HepG2 (cell line): ENCODE data around the gene STK4. TPM values are rescaled to one million over a fixed set of nuclear protein-coding genes. Genes with fewer than 3 reads are reported as not detected.

Experiments used
- E2F1 ChIP-seq: sonication (generic); formaldehyde crosslinking; IDR thresholded peaks from 2 replicates; pipeline ENCODE4 v1.5.0; 2020; ENCODE audit warnings: missing genetic modification reagents
- FOXP4 ChIP-seq: sonication (generic); formaldehyde crosslinking; IDR thresholded peaks from 2 replicates; pipeline ENCODE4 v1.4.0; 2020; ENCODE audit warnings: missing genetic modification reagents
- HDAC6 ChIP-seq: fragments of 200-600 bp; sonication (generic); IDR thresholded peaks from 2 replicates; pipeline ENCODE4 v1.7.0; 2017; ENCODE audit warnings: mild to moderate bottlenecking, antibody characterized with exemption, low read length, low read depth
- NFYB ChIP-seq: sonication (generic); formaldehyde crosslinking; IDR thresholded peaks from 2 replicates; pipeline ENCODE4 v1.4.0; 2020; ENCODE audit warnings: missing genetic modification reagents
- RBM22 ChIP-seq: fragments of 200-400 bp; formaldehyde crosslinking; optimal IDR thresholded peaks from 2 replicates; pipeline ENCODE3; 2017; ENCODE audit warnings: mild to moderate bottlenecking, low read length, moderate library complexity
- THAP8 ChIP-seq: sonication (generic); formaldehyde crosslinking; IDR thresholded peaks from 2 replicates; pipeline ENCODE4 v1.5.1; 2020; ENCODE audit warnings: missing genetic modification reagents, mild to moderate bottlenecking, borderline replicate concordance
- TP53 ChIP-seq: sonication (generic); formaldehyde crosslinking; conservative IDR thresholded peaks from 2 replicates; pipeline ENCODE4 v1.4.0; 2020; ENCODE audit warnings: missing genetic modification reagents
- ZFY ChIP-seq: sonication (generic); formaldehyde crosslinking; IDR thresholded peaks from 2 replicates; pipeline ENCODE4 v1.4.0; 2020; ENCODE audit warnings: missing genetic modification reagents
- ZNF207 ChIP-seq: fragments of 450-650 bp; IDR thresholded peaks from 2 replicates; pipeline ENCODE4 v1.6.1; 2016; ENCODE audit warnings: antibody characterized with exemption, borderline replicate concordance
- ZNF280D ChIP-seq: sonication (generic); formaldehyde crosslinking; IDR thresholded peaks from 2 replicates; pipeline ENCODE4 v1.5.1; 2020; ENCODE audit warnings: mild to moderate bottlenecking, missing genetic modification reagents
- ZNF354B ChIP-seq: sonication (generic); formaldehyde crosslinking; IDR thresholded peaks from 2 replicates; pipeline ENCODE4 v1.8.0; 2022; ENCODE audit warnings: mild to moderate bottlenecking, missing genetic modification reagents
- ZNF512B ChIP-seq: sonication (generic); formaldehyde crosslinking; IDR thresholded peaks from 2 replicates; pipeline ENCODE4 v1.5.1; 2020; ENCODE audit warnings: missing genetic modification reagents, mild to moderate bottlenecking, borderline replicate concordance
- ZNF549 ChIP-seq: sonication (generic); formaldehyde crosslinking; IDR thresholded peaks from 2 replicates; pipeline ENCODE4 v1.5.0; 2020; ENCODE audit warnings: missing genetic modification reagents
- ZNF570 ChIP-seq: sonication (generic); formaldehyde crosslinking; IDR thresholded peaks from 2 replicates; pipeline ENCODE4 v1.4.0; 2020; ENCODE audit warnings: mild to moderate bottlenecking, missing genetic modification reagents, borderline replicate concordance
- ZNF574 ChIP-seq: sonication (generic); formaldehyde crosslinking; IDR thresholded peaks from 2 replicates; pipeline ENCODE4 v1.4.0; 2020; ENCODE audit warnings: missing genetic modification reagents
- ZNF766 ChIP-seq: sonication (generic); formaldehyde crosslinking; IDR thresholded peaks from 2 replicates; pipeline ENCODE4 v1.5.0; 2020; ENCODE audit warnings: missing genetic modification reagents, borderline replicate concordance
- ZSCAN12 ChIP-seq: sonication (generic); formaldehyde crosslinking; IDR thresholded peaks from 2 replicates; pipeline ENCODE4 v1.9.0; 2021; ENCODE audit warnings: mild to moderate bottlenecking, missing genetic modification reagents
- polyA plus RNA-seq, 8 experiments: library from polyadenylated mRNA; depleted of rRNA in 3 of 8; stranded (reverse) in 7 of 8; unstranded in 1 of 8; fragments of >200 nt; fragmentation: Illumina TruSeq in 4 of 8; extraction: Trizol in 4 of 8; gene quantifications; 2 replicates each; pipeline versions ENCODE4 v1.2.1 to v1.2.3, GENCODE V29; 2011 to 2016; ENCODE audit warnings: low read depth in 4 of 8, missing spikeins in 1 of 8, mixed read lengths in 1 of 8; ENCODE audit not compliant: insufficient read depth in 1 of 8
- total RNA-seq, 5 experiments: library from RNA; depleted of rRNA; stranded (reverse); fragments of >200 nt; fragmentation: Illumina TruSeq; extraction: Trizol; gene quantifications; 2 replicates each; pipeline ENCODE4 v1.2.3, GENCODE V29; 2016; ENCODE audit warnings: low read depth in 1 of 5

STK4 gene
- total and polyA plus RNA-seq, 2 of the 13 experiments (the other 11 are each of a cell fraction or from before 2014, with no cell fraction given), result 25.6 to 38.3 TPM

GRCh38 chr20:44959638-44960102 lies 6.6 kb upstream of the STK4 start (continued):
- no peak for TF ChIP-seq ZFY (CRISPR knock-in tag)
- TF ChIP-seq ZSCAN12 (CRISPR knock-in tag), result no peak
- TF ChIP-seq FOXP4 (CRISPR knock-in tag), result 0 out of 2 replicates have a peak, but pooled peaks have one; percentile 11
- no peak for TF ChIP-seq ZNF280D (CRISPR knock-in tag)
- TF ChIP-seq ZNF549, result no peak
- TF ChIP-seq HDAC6, result no peak
- no peak for TF ChIP-seq RBM22
- no peak for TF ChIP-seq NFYB (CRISPR knock-in tag)
- no peak for TF ChIP-seq ZNF570 (CRISPR knock-in tag)
- no peak for TF ChIP-seq ZNF354B (CRISPR knock-in tag)
- no peak for TF ChIP-seq ZNF574
- TF ChIP-seq ZNF766 (CRISPR knock-in tag), result no peak
- peak; percentile 7; the same call in 1 of the 2 replicates for TF ChIP-seq ZNF512B (CRISPR knock-in tag)
- TF ChIP-seq TP53, result 0 out of 2 replicates have a peak, but pooled peaks have one; percentile 22
- no peak for TF ChIP-seq THAP8 (CRISPR knock-in tag)
- TF ChIP-seq ZNF207, result no peak
- TF ChIP-seq E2F1 (CRISPR knock-in tag), result no peak
